ENCODE results near the gene CYP2B6.

The CYP2B6 gene

DNA sequence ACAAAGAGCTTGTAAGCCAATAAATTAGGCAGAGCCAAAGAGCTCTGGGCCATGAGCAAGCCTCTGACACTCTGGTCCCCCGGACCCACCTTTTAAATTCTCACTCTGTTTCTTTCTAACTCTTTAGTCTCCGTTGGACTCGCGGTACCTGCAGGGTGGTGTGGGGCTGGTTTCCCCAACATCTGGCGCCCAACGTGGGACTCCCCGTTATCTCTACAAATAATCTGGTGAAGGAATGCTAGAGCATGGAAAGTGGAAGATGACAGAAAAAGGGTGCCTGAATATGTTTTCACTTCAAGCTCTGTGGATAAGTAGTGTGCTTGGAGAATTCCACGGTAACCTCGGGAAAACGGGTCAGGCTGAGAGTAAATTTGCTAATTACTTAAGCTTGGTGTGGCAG, 36.5 kb upstream of the CYP2B6 start:
- no peaks in the 10 kb centered on the region for H3K79me2 ChIP-seq (ENCODE audit: control insufficient read depth, low read length)
- H3K4me2 ChIP-seq (ENCODE audit: low read length) = no peak overlapping the region
- no peak for TF ChIP-seq EZH2phosphoT487 (IDR thresholded peaks at IDR 0.05; ENCODE audit: borderline replicate concordance, low read length)
- TF ChIP-seq, protein P1, sequence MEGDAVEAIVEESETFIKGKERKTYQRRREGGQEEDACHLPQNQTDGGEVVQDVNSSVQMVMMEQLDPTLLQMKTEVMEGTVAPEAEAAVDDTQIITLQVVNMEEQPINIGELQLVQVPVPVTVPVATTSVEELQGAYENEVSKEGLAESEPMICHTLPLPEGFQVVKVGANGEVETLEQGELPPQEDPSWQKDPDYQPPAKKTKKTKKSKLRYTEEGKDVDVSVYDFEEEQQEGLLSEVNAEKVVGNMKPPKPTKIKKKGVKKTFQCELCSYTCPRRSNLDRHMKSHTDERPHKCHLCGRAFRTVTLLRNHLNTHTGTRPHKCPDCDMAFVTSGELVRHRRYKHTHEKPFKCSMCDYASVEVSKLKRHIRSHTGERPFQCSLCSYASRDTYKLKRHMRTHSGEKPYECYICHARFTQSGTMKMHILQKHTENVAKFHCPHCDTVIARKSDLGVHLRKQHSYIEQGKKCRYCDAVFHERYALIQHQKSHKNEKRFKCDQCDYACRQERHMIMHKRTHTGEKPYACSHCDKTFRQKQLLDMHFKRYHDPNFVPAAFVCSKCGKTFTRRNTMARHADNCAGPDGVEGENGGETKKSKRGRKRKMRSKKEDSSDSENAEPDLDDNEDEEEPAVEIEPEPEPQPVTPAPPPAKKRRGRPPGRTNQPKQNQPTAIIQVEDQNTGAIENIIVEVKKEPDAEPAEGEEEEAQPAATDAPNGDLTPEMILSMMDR (IDR thresholded peaks at IDR 0.05; ENCODE audit: low read depth, low read length, poor library complexity, severe bottlenecking) = no peak
- H3K27ac ChIP-seq (ENCODE audit: low read depth, low read length) = no peak overlapping the region
- H3K9me3 ChIP-seq (ENCODE audit: control insufficient read depth, insufficient read depth, low read length) = peaks cover 26% of the 10 kb centered on the region
- no peak overlapping the region for H3K4me3 ChIP-seq (ENCODE audit: low read length)
- no peaks in the 10 kb centered on the region for H4K20me1 ChIP-seq (ENCODE audit: control insufficient read depth, insufficient read depth, low read depth, low read length)
- H3K36me3 ChIP-seq (ENCODE audit: control insufficient read depth, low read length) = no peaks in the 10 kb centered on the region
- H3F3A ChIP-seq (ENCODE audit: control insufficient read depth, insufficient read depth) = no peaks in the 10 kb centered on the region
- no peaks in the 10 kb centered on the region for H3K9me2 ChIP-seq (replicated peaks; ENCODE audit: control insufficient read depth, low read length)
- H3K4me1 ChIP-seq (ENCODE audit: control insufficient read depth, low read length) = no peaks in the 10 kb centered on the region
- H3K27me3 ChIP-seq (ENCODE audit: control insufficient read depth, low read length) = no peaks in the 10 kb centered on the region

DNA sequence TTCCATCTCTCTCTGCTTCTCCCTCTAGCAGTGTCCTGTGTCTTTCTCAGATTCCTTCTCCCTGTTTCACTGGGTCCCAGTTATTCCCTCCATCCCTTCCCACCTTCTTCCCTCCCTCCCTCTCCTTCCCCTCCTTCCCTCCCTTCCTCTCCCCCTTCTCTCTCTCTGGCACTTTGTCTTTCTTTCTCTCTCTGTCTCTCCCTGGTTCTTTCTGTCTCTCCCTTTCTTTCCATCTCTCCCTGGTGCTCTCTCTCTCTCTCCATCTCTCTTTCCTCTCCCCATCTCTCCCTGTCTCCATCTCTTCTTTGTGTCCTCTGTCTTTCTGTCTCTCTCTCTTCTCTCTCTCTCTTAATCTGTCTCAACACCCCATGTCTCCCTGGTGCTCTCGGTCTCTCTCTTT, 31.7 kb upstream of the CYP2B6 start:
- Histone ChIP-seq H3F3A (ENCODE audit: control insufficient read depth, insufficient read depth) (no peaks in the 10 kb centered on the region), H3K4me1 (ENCODE audit: control insufficient read depth, low read length) (no peaks in the 10 kb centered on the region), H4K20me1 (ENCODE audit: control insufficient read depth, insufficient read depth, low read depth, low read length) (no peaks in the 10 kb centered on the region), H3K36me3 (ENCODE audit: control insufficient read depth, low read length) (no peaks in the 10 kb centered on the region), H3K79me2 (ENCODE audit: control insufficient read depth, low read length) (no peaks in the 10 kb centered on the region), H3K4me2 (ENCODE audit: low read length) (no peak overlapping the region), H3K9me2 (replicated peaks; ENCODE audit: control insufficient read depth, low read length) (no peaks in the 10 kb centered on the region), H3K27ac (ENCODE audit: low read depth, low read length) (no peak overlapping the region), H3K27me3 (ENCODE audit: control insufficient read depth, low read length) (0 out of 2 replicates have a peak, but pooled peaks cover 2% of the 10 kb centered on the region), H3K9me3 (ENCODE audit: control insufficient read depth, insufficient read depth, low read length) (peaks cover 11% of the 10 kb centered on the region), H3K4me3 (ENCODE audit: low read length) (no peak overlapping the region)
- TF ChIP-seq, protein P1 (IDR thresholded peaks at IDR 0.05; ENCODE audit: low read depth, low read length, poor library complexity, severe bottlenecking) = no peak
- no peak for TF ChIP-seq EZH2phosphoT487 (IDR thresholded peaks at IDR 0.05; ENCODE audit: borderline replicate concordance, low read length)

DNA sequence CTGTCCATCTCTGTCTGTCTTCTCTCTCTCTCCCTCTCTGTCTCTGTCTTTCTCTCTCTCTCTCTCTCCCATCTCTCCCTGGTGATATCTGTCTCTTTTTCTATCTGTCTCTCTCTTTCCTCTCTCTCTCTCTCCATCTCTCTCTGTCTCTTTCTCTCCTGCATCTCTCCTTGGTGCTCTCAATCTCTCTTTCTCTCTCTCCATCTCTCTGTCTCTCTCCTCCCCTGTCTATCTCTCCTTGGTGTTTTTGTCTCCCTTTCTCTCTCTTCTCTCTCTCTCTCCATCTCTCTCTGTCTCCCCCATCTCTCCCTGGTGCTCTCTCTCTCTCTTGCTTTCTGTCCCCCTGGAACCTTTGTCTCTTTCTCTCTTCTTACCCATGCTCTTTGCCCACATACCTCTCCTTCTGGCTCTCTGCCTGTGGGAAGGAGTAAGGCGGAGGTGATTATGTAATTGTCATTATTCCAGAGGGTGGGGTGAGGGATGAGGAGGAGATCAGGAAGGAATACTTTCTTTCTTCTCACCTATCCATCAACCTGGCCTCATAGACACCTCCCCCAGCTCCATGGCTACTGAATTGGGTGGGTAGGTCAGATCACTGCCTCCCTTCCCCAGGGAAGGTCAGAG, 30.9 kb upstream of the CYP2B6 start:
- TF ChIP-seq EZH2phosphoT487 (IDR thresholded peaks at IDR 0.05; ENCODE audit: borderline replicate concordance, low read length) = no peak
- TF ChIP-seq, protein P1 (IDR thresholded peaks at IDR 0.05; ENCODE audit: low read depth, low read length, poor library complexity, severe bottlenecking) = no peak
- H3F3A ChIP-seq (ENCODE audit: control insufficient read depth, insufficient read depth) = no peaks in the 10 kb centered on the region
- no peaks in the 10 kb centered on the region for H4K20me1 ChIP-seq (ENCODE audit: control insufficient read depth, insufficient read depth, low read depth, low read length)
- H3K4me3 ChIP-seq (ENCODE audit: low read length) = no peak overlapping the region
- H3K36me3 ChIP-seq (ENCODE audit: control insufficient read depth, low read length) = no peaks in the 10 kb centered on the region
- no peaks in the 10 kb centered on the region for H3K4me1 ChIP-seq (ENCODE audit: control insufficient read depth, low read length)
- no peaks in the 10 kb centered on the region for H3K79me2 ChIP-seq (ENCODE audit: control insufficient read depth, low read length)
- no peak overlapping the region for H3K4me2 ChIP-seq (ENCODE audit: low read length)
- H3K27ac ChIP-seq (ENCODE audit: low read depth, low read length) = no peak overlapping the region
- no peaks in the 10 kb centered on the region for H3K9me2 ChIP-seq (replicated peaks; ENCODE audit: control insufficient read depth, low read length)
- peaks cover 3% of the 10 kb centered on the region; the same call in 1 of the 2 replicates for H3K9me3 ChIP-seq (ENCODE audit: control insufficient read depth, insufficient read depth, low read length)
- H3K27me3 ChIP-seq (ENCODE audit: control insufficient read depth, low read length) = 0 out of 2 replicates have a peak, but pooled peaks cover 2% of the 10 kb centered on the region
